ENCODE measurements around the gene ESYT3.
A peak's percentile ranks its signal among the peaks of the same experiment; 100 is the strongest.

Gene ESYT3

GRCh38 chr3:138441742-138442141, 7.3 kb downstream of the ESYT3 start:
- H3K4me3 ChIP-seq (ENCODE audit: control insufficient read depth, low read depth, low read length), result no peak overlapping the region
- DNase-seq (ENCODE audit: low read depth), result peak; percentile 57
- no peak for TF ChIP-seq CTCF (conservative IDR thresholded peaks at IDR 0.05; ENCODE audit: control insufficient read depth, insufficient read depth, low read depth, low read length)

GRCh38 chr3:138442433-138442832, 8.0 kb downstream of the ESYT3 start:
- peak; percentile 64 for DNase-seq (ENCODE audit: low read depth)
- no peak overlapping the region for H3K4me3 ChIP-seq (ENCODE audit: control insufficient read depth, low read depth, low read length)
- TF ChIP-seq CTCF (conservative IDR thresholded peaks at IDR 0.05; ENCODE audit: control insufficient read depth, insufficient read depth, low read depth, low read length), result no peak

- TF ChIP-seq CTCF (conservative IDR thresholded peaks at IDR 0.05; ENCODE audit: control insufficient read depth, insufficient read depth, low read depth, low read length), result no peak
- H3K4me3 ChIP-seq (ENCODE audit: control insufficient read depth, low read depth, low read length), result no peak overlapping the region
- no peak for DNase-seq (ENCODE audit: low read depth)
Measured at GRCh38 chr3:138443091-138443490, 8.7 kb downstream of the ESYT3 start.

GRCh38 chr3:138443521-138444503, 9.4 kb downstream of the ESYT3 start:
- no peak for TF ChIP-seq CTCF (conservative IDR thresholded peaks at IDR 0.05; ENCODE audit: control insufficient read depth, insufficient read depth, low read depth, low read length)
- H3K4me3 ChIP-seq (ENCODE audit: control insufficient read depth, low read depth, low read length), result no peak overlapping the region
- DNase-seq (ENCODE audit: low read depth), result no peak

- DNase-seq (ENCODE audit: low read depth), result no peak
- no peak for TF ChIP-seq CTCF (conservative IDR thresholded peaks at IDR 0.05; ENCODE audit: control insufficient read depth, insufficient read depth, low read depth, low read length)
- H3K4me3 ChIP-seq (ENCODE audit: control insufficient read depth, low read depth, low read length), result no peak overlapping the region
Measured at GRCh38 chr3:138445236-138445635, 10.8 kb downstream of the ESYT3 start.

- no peak for DNase-seq (ENCODE audit: low read depth)
- TF ChIP-seq CTCF (conservative IDR thresholded peaks at IDR 0.05; ENCODE audit: control insufficient read depth, insufficient read depth, low read depth, low read length), result no peak
- no peak overlapping the region for H3K4me3 ChIP-seq (ENCODE audit: control insufficient read depth, low read depth, low read length)
Measured at GRCh38 chr3:138445654-138446053, 11.2 kb downstream of the ESYT3 start.
